ENCODE results near the gene CAPZA1.

GRCh38 chr1:112692681-112693080, 73.0 kb downstream of the CAPZA1 start:
- TF ChIP-seq CTCF (IDR thresholded peaks at IDR 0.05 in 4 of 5, conservative IDR thresholded peaks at IDR 0.05 in 1 of 5) (no peak), POLR2A (IDR thresholded peaks at IDR 0.05) (no peak)

All from gastrocnemius medialis (tissue), 4 donors.